Bronchial smooth muscle cell (primary cell): ENCODE results near the gene FAM98C. TPM values are rescaled to one million over a fixed set of nuclear protein-coding genes. Genes with fewer than 3 reads are reported as not detected.

Experiments used
- total RNA-seq: library from RNA; depleted of rRNA; stranded (reverse); fragments of >200 nt; gene quantifications from 2 replicates; pipeline ENCODE4 v1.2.1, GENCODE V29; 2014

FAM98C gene
- total RNA-seq, result 8.2 and 9.6 TPM in 2 replicates

GRCh38 chr19:38402967-38403674 is at the start of gene FAM98C:
Gene FAM98C, plus strand, starts transcription at chr19:38403093. Its CDS starts 61 bp downstream, at chr19:38403154.

DNA sequence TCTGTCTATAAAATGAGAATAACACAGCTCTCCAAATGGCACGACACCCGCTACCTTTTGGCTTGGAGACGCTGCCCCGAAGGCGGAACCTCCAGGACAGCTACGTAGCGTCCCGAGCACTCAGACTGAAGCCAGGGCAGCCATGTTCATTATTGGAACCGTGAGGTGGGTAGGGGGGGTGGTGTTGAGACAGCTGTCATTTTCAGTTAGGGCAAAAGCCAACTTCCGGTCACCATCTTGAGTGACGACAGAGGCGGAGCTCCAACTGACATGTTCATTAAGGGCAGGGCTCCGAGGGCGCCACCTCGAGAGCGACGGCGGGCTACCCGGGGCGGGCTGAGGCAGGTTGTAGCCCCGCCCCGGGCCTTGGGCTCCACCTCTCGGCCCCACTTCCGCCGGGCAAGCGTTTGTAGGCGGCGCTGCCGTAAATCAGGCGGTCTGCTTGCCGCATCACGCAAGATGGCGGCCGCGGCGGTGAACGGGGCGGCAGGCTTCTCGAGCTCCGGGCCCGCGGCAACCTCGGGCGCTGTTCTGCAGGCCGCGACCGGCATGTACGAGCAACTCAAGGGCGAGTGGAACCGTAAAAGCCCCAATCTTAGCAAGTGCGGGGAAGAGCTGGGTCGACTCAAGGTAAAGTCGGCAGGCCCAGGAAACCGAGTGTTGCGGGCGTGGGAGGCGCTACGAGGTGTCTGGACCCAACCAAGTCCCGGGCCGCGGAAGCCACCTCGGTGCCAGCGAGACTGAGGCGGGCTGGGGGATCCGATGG is 28.4 kb upstream of the FAM98C start, which contains the start of gene PSMD8:
PSMD8 (plus strand) TSS at position 240 of the 766 bp plus-strand sequence; CDS start at position 271, 31 bp downstream.

GRCh38 chr19:38387550-38388348 is 15.1 kb upstream of the FAM98C start, which contains the start of gene GGN:
Gene GGN, minus strand, starts transcription at chr19:38388034. Its CDS starts 773 bp downstream, at chr19:38387261.

GRCh38 chr19:38388349-38389100 is 14.4 kb upstream of the FAM98C start, which contains the start of gene SPRED3:
Gene SPRED3, plus strand, starts transcription at chr19:38388697. Its CDS starts 1,606 bp downstream, at chr19:38390303.

DNA sequence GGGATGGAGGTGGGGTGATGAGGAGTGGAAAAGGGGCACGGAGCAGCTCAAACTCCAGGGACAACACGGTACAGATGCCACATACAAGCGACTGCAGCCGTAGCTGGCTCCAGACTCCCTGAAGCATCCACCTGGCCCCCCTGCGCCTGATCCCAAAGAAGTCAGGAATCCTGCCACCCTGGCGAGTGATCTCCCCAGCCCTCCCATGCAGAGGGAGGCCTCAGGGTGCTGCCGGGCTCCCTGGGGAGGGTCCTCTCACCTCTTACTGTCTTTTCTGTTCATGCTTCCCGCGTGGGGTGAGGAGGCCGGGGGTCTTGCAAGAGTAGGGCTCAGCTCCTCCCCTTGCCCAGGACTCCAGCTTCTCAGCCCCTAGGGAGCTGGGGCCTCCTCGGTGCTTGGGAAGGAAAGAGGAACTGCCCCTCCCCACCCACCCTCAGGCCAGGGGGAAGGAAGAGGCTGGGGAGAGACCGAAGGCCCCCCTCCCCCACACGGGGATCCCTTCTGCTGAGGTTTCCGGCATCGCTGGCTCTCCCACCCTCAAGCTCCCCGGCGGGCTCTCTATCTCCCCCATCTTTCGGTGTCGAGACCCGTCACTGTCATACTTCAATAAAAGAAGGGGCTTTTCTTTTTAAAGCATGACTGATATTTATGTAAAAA is 23.0 kb downstream of the FAM98C start, which contains the start of gene RASGRP4:
RASGRP4 (minus strand) TSS at position 410 of the 657 bp plus-strand sequence; CDS start at position 282, 128 bp downstream.

GRCh38 chr19:38433268-38433733 is 30.4 kb downstream of the FAM98C start, which contains the start of gene RYR1:
Gene RYR1, plus strand, starts transcription at chr19:38433691. Its CDS starts 139 bp downstream, at chr19:38433830.

Other genes with a start within 250 kb of the FAM98C start
- gene DPF1, start 178.9 kb upstream of the FAM98C start, total RNA-seq, result 0.34 and 0.63 TPM in 2 replicates
- gene PPP1R14A, start 146.7 kb upstream of the FAM98C start, total RNA-seq, result 0.16 and 0.17 TPM in 2 replicates
- 1.4 and 2.1 TPM in 2 replicates for gene SPINT2, start 138.5 kb upstream of the FAM98C start, total RNA-seq
- gene C19orf33, start 98.8 kb upstream of the FAM98C start, total RNA-seq, result 1.5 and 8.8 TPM in 2 replicates
- gene YIF1B, start 87.1 kb upstream of the FAM98C start, total RNA-seq, result 41.0 and 58.3 TPM in 2 replicates
- 1.9 and 2.0 TPM in 2 replicates for gene KCNK6, start 83.2 kb upstream of the FAM98C start, total RNA-seq
- 1.0 and 1.1 TPM in 2 replicates for gene CATSPERG, start 67.3 kb upstream of the FAM98C start, total RNA-seq
- 182 and 195 TPM in 2 replicates for gene PSMD8, start 28.5 kb upstream of the FAM98C start, total RNA-seq
- 0.32 and 0.34 TPM in 2 replicates for gene GGN, start 15.1 kb upstream of the FAM98C start, total RNA-seq
- gene SPRED3, start 14.4 kb upstream of the FAM98C start, total RNA-seq, result 0.69 and 2.0 TPM in 2 replicates
- 0.34 TPM in 1 of 2 replicates, not detected in the other for gene RASGRP4, start 23.1 kb downstream of the FAM98C start, total RNA-seq
- under 0.01 TPM in 2 replicates for gene RYR1, start 30.6 kb downstream of the FAM98C start, total RNA-seq
- 0.32 TPM in 1 of 2 replicates, not detected in the other for gene MAP4K1, start 214.9 kb downstream of the FAM98C start, total RNA-seq
- gene EIF3K, start 216.1 kb downstream of the FAM98C start, total RNA-seq, result 254 and 388 TPM in 2 replicates
- 195 and 200 TPM in 2 replicates for gene ACTN4, start 244.6 kb downstream of the FAM98C start, total RNA-seq